ENCODE data around the gene OSBP2.

Gene OSBP2

GRCh38 chr22:30804626-30805025, 110.0 kb downstream of the OSBP2 start:
- Histone ChIP-seq H3K79me2 (no peaks in the 10 kb centered on the region), H3K36me3 (ENCODE audit: control insufficient read depth, insufficient read depth, low read length) (no peaks in the 10 kb centered on the region), H3K4me1 (no peaks in the 10 kb centered on the region), H2AFZ (no peak overlapping the region), H3K27me3 (ENCODE audit: control insufficient read depth, insufficient read depth, low read length) (no peaks in the 10 kb centered on the region), H3K4me2 (ENCODE audit: low read length) (no peak overlapping the region), H3K9me3 (ENCODE audit: control insufficient read depth, low read length) (no peaks in the 10 kb centered on the region), H3K27ac (no peak overlapping the region), H3K4me3 (ENCODE audit: low read depth, low read length) (no peak overlapping the region), H3K9ac (no peak overlapping the region)
- no peak for TF ChIP-seq CTCF (IDR thresholded peaks at IDR 0.05)

GRCh38 chr22:30806391-30806861, 111.8 kb downstream of the OSBP2 start:
- no peaks in the 10 kb centered on the region for H3K79me2 ChIP-seq
- no peak overlapping the region for H3K4me2 ChIP-seq (ENCODE audit: low read length)
- H3K36me3 ChIP-seq (ENCODE audit: control insufficient read depth, insufficient read depth, low read length): no peaks in the 10 kb centered on the region
- no peaks in the 10 kb centered on the region for H3K4me1 ChIP-seq
- no peak overlapping the region for H3K9ac ChIP-seq
- H2AFZ ChIP-seq: no peak overlapping the region
- no peaks in the 10 kb centered on the region for H3K9me3 ChIP-seq (ENCODE audit: control insufficient read depth, low read length)
- no peak overlapping the region for H3K27ac ChIP-seq
- H3K4me3 ChIP-seq (ENCODE audit: low read depth, low read length): no peak overlapping the region
- H3K27me3 ChIP-seq (ENCODE audit: control insufficient read depth, insufficient read depth, low read length): no peaks in the 10 kb centered on the region
- no peak for TF ChIP-seq CTCF (IDR thresholded peaks at IDR 0.05)

- no peaks in the 10 kb centered on the region for H3K36me3 ChIP-seq (ENCODE audit: control insufficient read depth, insufficient read depth, low read length)
- peaks cover 2% of the 10 kb centered on the region for H3K79me2 ChIP-seq
- no peak overlapping the region for H3K4me2 ChIP-seq (ENCODE audit: low read length)
- no peaks in the 10 kb centered on the region for H3K27me3 ChIP-seq (ENCODE audit: control insufficient read depth, insufficient read depth, low read length)
- H3K9me3 ChIP-seq (ENCODE audit: control insufficient read depth, low read length): no peaks in the 10 kb centered on the region
- H3K9ac ChIP-seq: no peak overlapping the region
- H3K4me3 ChIP-seq (ENCODE audit: low read depth, low read length): no peak overlapping the region
- TF ChIP-seq CTCF (IDR thresholded peaks at IDR 0.05): no peak
- H3K4me1 ChIP-seq: no peaks in the 10 kb centered on the region
- no peak overlapping the region for H2AFZ ChIP-seq
- H3K27ac ChIP-seq: no peak overlapping the region
These were observed 114.4 kb downstream of the OSBP2 start for GRCh38 chr22:30809086-30809485.

GRCh38 chr22:30810105-30810504, 115.4 kb downstream of the OSBP2 start:
- Histone ChIP-seq H3K27ac (no peak overlapping the region), H3K9me3 (ENCODE audit: control insufficient read depth, low read length) (no peaks in the 10 kb centered on the region), H3K4me1 (no peaks in the 10 kb centered on the region), H3K4me3 (ENCODE audit: low read depth, low read length) (no peak overlapping the region), H3K9ac (no peak overlapping the region), H3K4me2 (ENCODE audit: low read length) (no peak overlapping the region), H3K79me2 (peaks cover 8% of the 10 kb centered on the region), H2AFZ (no peak overlapping the region), H3K36me3 (ENCODE audit: control insufficient read depth, insufficient read depth, low read length) (no peaks in the 10 kb centered on the region), H3K27me3 (ENCODE audit: control insufficient read depth, insufficient read depth, low read length) (no peaks in the 10 kb centered on the region)
- TF ChIP-seq CTCF (IDR thresholded peaks at IDR 0.05): no peak

- Histone ChIP-seq H3K27ac (no peak overlapping the region), H3K36me3 (ENCODE audit: control insufficient read depth, insufficient read depth, low read length) (no peaks in the 10 kb centered on the region), H3K4me3 (ENCODE audit: low read depth, low read length) (no peak overlapping the region), H3K27me3 (ENCODE audit: control insufficient read depth, insufficient read depth, low read length) (no peaks in the 10 kb centered on the region), H3K4me2 (ENCODE audit: low read length) (no peak overlapping the region), H3K4me1 (no peaks in the 10 kb centered on the region), H3K79me2 (peaks cover 10% of the 10 kb centered on the region), H2AFZ (no peak overlapping the region), H3K9me3 (ENCODE audit: control insufficient read depth, low read length) (no peaks in the 10 kb centered on the region), H3K9ac (no peak overlapping the region)
- no peak for TF ChIP-seq CTCF (IDR thresholded peaks at IDR 0.05)
These were observed 119.3 kb downstream of the OSBP2 start for GRCh38 chr22:30813936-30814335.
